Hepatocyte (in vitro differentiated cells): ENCODE data around the gene EFNB1. TPM values are rescaled to one million over a fixed set of nuclear protein-coding genes. Genes with fewer than 3 reads are reported as not detected.

Experiments
- DNase-seq: peaks from one replicate; pipeline ENCODE4 v3.0.0-alpha.2; 2016; ENCODE audit warnings: low spot score
- H2AFZ ChIP-seq: fragments of 200-600 bp; sonication (generic); 2 replicates; pipeline ENCODE4 v1.6.0; 2016; ENCODE audit warnings: antibody characterized with exemption, mild to moderate bottlenecking
- H3K27ac ChIP-seq: fragments of 200-600 bp; sonication (generic); 2 replicates; pipeline ENCODE4 v1.5.1; 2016; ENCODE audit warnings: mild to moderate bottlenecking
- H3K27me3 ChIP-seq: fragments of 200-600 bp; sonication (generic); 2 replicates; pipeline ENCODE4 v1.6.1; 2016
- H3K36me3 ChIP-seq: fragments of 200-600 bp; sonication (generic); replicated peaks from 2 replicates; pipeline ENCODE4 v1.5.1; 2016; ENCODE audit warnings: low read depth; ENCODE audit not compliant: insufficient read depth
- H3K4me1 ChIP-seq: fragments of 200-600 bp; sonication (generic); 2 replicates; pipeline ENCODE4 v1.5.1; 2016; ENCODE audit warnings: mild to moderate bottlenecking, moderate library complexity; ENCODE audit not compliant: insufficient read depth
- H3K4me2 ChIP-seq: fragments of 200-600 bp; sonication (generic); 2 replicates; pipeline ENCODE4 v1.6.0; 2016
- H3K4me3 ChIP-seq: fragments of 200-600 bp; sonication (generic); 2 replicates; pipeline ENCODE4 v1.5.1; 2016; ENCODE audit warnings: mild to moderate bottlenecking
- H3K79me2 ChIP-seq: fragments of 200-600 bp; sonication (generic); 2 replicates; pipeline ENCODE4 v1.6.0; 2017; ENCODE audit warnings: mild to moderate bottlenecking
- H3K9me2 ChIP-seq: fragments of 200-600 bp; sonication (generic); replicated peaks from 2 replicates; pipeline ENCODE4 v1.6.0; 2017; ENCODE audit warnings: mild to moderate bottlenecking; ENCODE audit not compliant: insufficient read depth
- H3K9me3 ChIP-seq: fragments of 200-600 bp; sonication (generic); 2 replicates; pipeline ENCODE4 v1.5.1; 2016; ENCODE audit warnings: low read depth, mild to moderate bottlenecking
- H4K20me1 ChIP-seq: fragments of 200-600 bp; sonication (generic); 2 replicates; pipeline ENCODE4 v1.6.0; 2016; ENCODE audit warnings: mild to moderate bottlenecking; ENCODE audit not compliant: insufficient read depth, poor library complexity, severe bottlenecking
- CTCF ChIP-seq: fragments of 200-600 bp; sonication (generic); IDR thresholded peaks from 2 replicates; pipeline ENCODE4 v1.5.1; 2016; ENCODE audit warnings: antibody characterized with exemption, mild to moderate bottlenecking; ENCODE audit not compliant: poor library complexity
- EZH2 ChIP-seq: fragments of 200-600 bp; sonication (generic); IDR thresholded peaks from 2 replicates; pipeline ENCODE4 v1.6.1; 2016; ENCODE audit warnings: antibody characterized with exemption, mild to moderate bottlenecking, borderline replicate concordance
- EZH2phosphoT487 ChIP-seq: fragments of 200-600 bp; sonication (generic); IDR thresholded peaks from one replicate; pipeline ENCODE4 v1.6.1; 2018; ENCODE audit warnings: antibody characterized with exemption, mild to moderate bottlenecking, low read depth, moderate library complexity; ENCODE audit not compliant: unreplicated experiment, severe bottlenecking
- WGBS: methylation state at CpG from one replicate; pipeline ENCODE4 v1.1.6; 2016; ENCODE audit warnings: low lambda C conversion rate; ENCODE audit errors: missing lambda C conversion rate; 5-methylcytosine and 5-hydroxymethylcytosine counted together
- polyA plus RNA-seq: library from polyadenylated mRNA; unstranded; fragments of >200 nt; fragmentation: Nextera tagmentation; extraction: Ambion mirVana; gene quantifications from 2 replicates; pipeline ENCODE4 v1.2.1, GENCODE V29; 2016
- total RNA-seq: library from RNA; depleted of rRNA; stranded (reverse); fragments of >200 nt; gene quantifications from 2 replicates; pipeline ENCODE4 v1.2.3, GENCODE V29; 2014

Gene EFNB1
- total and polyA plus RNA-seq, 2 experiments from 2014 or later, result 35.1 to 46.4 TPM

- Histone ChIP-seq H3K27ac (no peak overlapping the region), H3K27me3 (no peaks in the 10 kb centered on the region), H3K4me2 (no peak overlapping the region), H3K9me3 (no peaks in the 10 kb centered on the region), H3K36me3 (no peaks in the 10 kb centered on the region), H2AFZ (no peak overlapping the region), H3K4me1 (no peaks in the 10 kb centered on the region), H3K4me3 (no peak overlapping the region), H3K9me2 (no peaks in the 10 kb centered on the region), H4K20me1 (peaks cover 50% of the 10 kb centered on the region), H3K79me2 (peaks cover 70% of the 10 kb centered on the region)
- WGBS, result 82% methylated on average over 5 of the region's 5 CpGs
- TF ChIP-seq EZH2 (no peak), CTCF (no peak), EZH2phosphoT487 (no peak)
- no peak for DNase-seq
Observed at GRCh38 chrX:68835468-68835867, 6.6 kb downstream of the EFNB1 start.

- H3K36me3 ChIP-seq, result no peaks in the 10 kb centered on the region
Observed at GRCh38 chrX:68837119-68837518, 8.3 kb downstream of the EFNB1 start.

GRCh38 chrX:68838571-68838910 lies 9.7 kb downstream of the EFNB1 start:
- Histone ChIP-seq H3K4me1 (peaks cover 11% of the 10 kb centered on the region), H3K4me2 (no peak overlapping the region), H3K9me2 (no peaks in the 10 kb centered on the region), H3K79me2 (peaks cover 41% of the 10 kb centered on the region), H3K36me3 (no peaks in the 10 kb centered on the region), H3K27me3 (no peaks in the 10 kb centered on the region), H3K9me3 (no peaks in the 10 kb centered on the region), H4K20me1 (peaks cover 25% of the 10 kb centered on the region), H3K4me3 (no peak overlapping the region), H3K27ac (no peak overlapping the region), H2AFZ (no peak overlapping the region)
- DNase-seq, result no peak
- TF ChIP-seq EZH2, result no peak
- TF ChIP-seq CTCF, result no peak
- no peak for TF ChIP-seq EZH2phosphoT487
- 86% methylated on average over 8 of the region's 8 CpGs for WGBS

More at GRCh38 chrX:68837119-68837518, 8.3 kb downstream of the EFNB1 start:
- Histone ChIP-seq H3K27me3 (no peaks in the 10 kb centered on the region), H3K27ac (no peak overlapping the region), H3K9me3 (no peaks in the 10 kb centered on the region), H4K20me1 (peaks cover 35% of the 10 kb centered on the region), H3K79me2 (peaks cover 55% of the 10 kb centered on the region), H3K4me1 (no peaks in the 10 kb centered on the region), H3K9me2 (no peaks in the 10 kb centered on the region), H2AFZ (no peak overlapping the region), H3K4me2 (no peak overlapping the region), H3K4me3 (no peak overlapping the region)
- TF ChIP-seq CTCF (no peak), EZH2 (no peak), EZH2phosphoT487 (no peak)
- no peak for DNase-seq
- 71% methylated on average over 3 of the region's 3 CpGs for WGBS

GRCh38 chrX:68839771-68840170 lies 10.9 kb downstream of the EFNB1 start:
- no peaks in the 10 kb centered on the region for H3K36me3 ChIP-seq
- H3K9me2 ChIP-seq, result no peaks in the 10 kb centered on the region
- 85% methylated on average over 4 of the region's 4 CpGs for WGBS
- no peak overlapping the region for H3K4me3 ChIP-seq
- H3K79me2 ChIP-seq, result peaks cover 28% of the 10 kb centered on the region
- H3K4me1 ChIP-seq, result peaks cover 11% of the 10 kb centered on the region
- TF ChIP-seq EZH2phosphoT487 (no peak), EZH2 (no peak), CTCF (no peak)
- H3K27ac ChIP-seq, result no peak overlapping the region
- H3K27me3 ChIP-seq, result no peaks in the 10 kb centered on the region
- H3K4me2 ChIP-seq, result no peak overlapping the region
- no peak for DNase-seq
- peaks cover 13% of the 10 kb centered on the region for H4K20me1 ChIP-seq
- no peaks in the 10 kb centered on the region for H3K9me3 ChIP-seq
- no peak overlapping the region for H2AFZ ChIP-seq
